Glomerular visceral epithelial cell (primary cell): ENCODE data around the gene DHRSX.
"Not testable (repeated sequence)": the region's sequence is repeated elsewhere in the genome, so short reads cannot be mapped to it uniquely, and the experiment has no call there.

Experiments
- DNase-seq: peaks from one replicate; pipeline ENCODE4 v3.0.0-alpha.2; 2016; ENCODE audit errors: extremely low spot score

DHRSX gene

DNA sequence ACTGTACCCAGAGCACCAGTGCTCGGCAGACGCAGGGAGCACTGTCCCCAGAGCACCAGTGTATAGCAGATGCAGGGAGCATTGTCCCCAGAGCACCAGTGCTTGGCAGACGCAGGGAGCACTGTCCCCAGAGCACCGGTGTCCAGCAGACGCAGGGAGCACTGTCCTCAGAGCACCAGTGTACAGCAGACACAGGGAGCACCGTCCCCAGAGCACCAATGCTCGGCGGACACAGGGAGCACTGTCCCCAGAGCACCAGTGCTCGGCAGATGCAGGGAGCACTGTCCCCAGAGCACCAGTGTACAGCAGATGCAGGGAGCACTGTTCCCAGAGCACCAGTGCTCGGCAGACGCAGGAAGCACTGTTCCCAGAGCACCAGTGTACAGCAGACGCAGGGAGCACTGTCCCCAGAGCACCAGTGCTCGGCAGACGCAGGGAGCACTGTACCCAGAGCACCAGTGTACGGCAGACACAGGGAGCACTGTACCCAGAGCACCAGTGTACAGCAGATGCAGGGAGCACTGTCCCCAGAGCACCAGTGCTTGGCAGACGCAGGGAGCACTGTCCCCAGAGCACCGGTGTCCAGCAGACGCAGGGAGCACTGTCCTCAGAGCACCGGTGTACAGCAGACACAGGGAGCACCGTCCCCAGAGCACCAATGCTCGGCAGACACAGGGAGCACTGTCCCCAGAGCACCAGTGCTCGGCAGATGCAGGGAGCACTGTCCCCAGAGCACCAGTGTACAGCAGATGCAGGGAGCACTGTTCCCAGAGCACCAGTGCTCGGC, 234.9 kb downstream of the DHRSX start:
- not testable (repeated sequence) for DNase-seq

DNA sequence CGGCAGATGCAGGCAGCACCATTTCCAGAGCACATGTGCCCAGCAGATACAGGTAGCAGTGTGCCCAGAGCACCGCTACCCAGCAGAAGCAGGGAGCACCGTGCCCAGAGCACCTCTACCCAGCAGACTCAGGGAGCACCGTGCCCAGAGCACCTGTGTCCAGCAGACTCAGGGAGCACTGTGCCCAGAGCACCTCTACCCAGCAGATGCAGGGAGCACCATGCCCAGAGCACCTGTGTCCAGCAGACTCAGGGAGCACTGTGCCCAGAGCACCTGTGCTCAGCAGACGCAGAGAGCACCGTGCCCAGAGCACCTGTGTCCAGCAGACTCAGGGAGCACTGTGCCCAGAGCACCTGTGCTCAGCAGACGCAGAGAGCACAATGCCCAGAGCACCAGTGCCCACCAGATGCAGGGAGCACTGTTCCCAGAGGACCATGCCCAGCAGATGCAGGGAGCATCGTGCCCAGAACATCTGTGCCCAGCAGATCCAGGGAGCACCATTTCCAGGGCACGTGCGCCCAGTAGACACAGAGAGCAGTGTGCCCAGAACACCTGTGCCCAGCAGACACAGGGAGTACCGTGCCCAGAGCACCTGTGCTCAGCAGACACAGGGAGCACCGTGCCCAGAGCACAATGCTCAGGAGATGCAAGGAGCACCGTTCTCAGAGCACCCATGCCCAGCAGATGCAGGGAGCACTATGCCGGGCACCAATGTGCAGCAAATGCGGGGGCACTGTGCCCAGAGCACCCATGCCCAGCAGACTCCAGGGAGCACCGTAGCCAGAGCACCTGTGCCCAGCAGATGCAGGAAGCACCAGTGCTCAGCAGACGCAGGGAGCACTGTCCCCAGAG, 236.4 kb downstream of the DHRSX start:
- no peak for DNase-seq

DNA sequence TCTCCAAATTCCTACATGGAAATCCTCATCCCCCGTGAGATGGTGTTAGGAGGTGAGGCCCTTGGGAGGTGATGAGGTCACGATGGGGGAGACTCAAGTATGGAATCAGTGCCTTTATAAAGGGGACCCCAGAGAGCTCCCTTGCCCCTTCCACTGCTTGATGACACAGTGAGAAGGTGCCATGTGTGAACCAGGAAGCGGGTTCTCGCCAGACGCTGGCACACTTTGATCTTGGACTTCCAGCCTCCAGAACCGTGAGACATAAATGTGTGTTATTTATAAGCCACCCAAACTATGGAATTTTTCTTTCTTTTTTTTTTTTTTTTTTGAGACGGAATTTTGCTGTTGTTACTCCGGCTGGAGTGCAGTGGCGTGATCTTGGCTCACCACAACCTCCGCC, 237.6 kb downstream of the DHRSX start:
- DNase-seq = no peak

DNA sequence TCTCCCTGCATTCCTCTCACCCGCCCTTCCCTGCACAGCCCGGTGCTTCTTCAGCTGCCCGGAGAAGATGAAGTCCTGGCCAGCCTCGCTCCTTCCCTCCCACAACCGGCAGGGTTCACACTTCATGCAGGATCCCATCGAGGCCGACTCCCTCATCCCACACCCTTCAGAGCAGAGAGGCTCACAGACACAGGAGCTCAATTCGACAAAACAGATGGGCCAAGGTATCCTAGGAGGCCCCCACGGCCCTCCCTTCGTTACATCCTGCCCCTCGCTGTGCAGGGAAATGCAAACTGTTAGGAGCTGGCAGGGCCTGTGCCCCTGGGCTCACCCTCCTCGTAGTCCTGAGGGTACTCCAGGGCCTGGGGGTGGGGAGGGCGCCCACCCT, 238.1 kb downstream of the DHRSX start:
- DNase-seq = no peak

DNA sequence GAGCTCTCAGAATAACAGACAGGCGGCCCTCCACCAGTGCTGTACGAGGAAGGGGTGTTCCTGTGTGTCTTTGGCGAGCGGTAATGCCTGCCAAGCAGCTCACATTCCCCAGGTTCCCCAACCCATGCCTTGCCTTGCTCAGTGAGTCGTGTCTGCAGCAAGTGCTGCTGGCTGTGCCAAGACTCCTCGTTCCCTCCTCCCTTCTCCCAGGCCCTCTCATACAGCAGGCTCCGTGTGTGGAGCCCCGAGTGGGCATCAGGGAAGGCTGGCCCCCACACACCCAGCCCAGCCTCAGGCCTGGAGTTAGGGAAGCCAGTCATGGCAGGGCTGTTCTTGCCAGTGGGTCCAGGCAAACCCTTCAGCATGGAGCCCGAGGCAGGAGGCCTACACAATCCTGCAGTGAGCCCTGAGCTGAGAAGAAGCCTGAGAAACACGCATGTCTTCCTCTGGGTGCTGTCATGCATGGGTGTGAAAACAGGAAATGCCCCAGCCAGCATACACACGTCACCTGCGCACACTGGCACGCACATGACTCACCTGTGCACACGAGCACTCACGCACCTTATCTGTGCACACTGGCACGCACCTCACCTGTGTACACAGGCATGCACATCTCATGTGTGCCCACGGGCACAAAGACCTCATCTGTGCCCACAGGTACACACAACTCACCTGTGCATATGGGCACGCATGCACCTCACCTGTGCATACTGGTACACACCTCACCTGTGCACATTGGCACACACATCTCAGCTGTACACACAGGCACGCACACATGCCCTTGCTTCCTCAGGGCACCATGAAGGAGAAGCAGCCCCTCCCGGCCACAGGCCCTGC, 238.7 kb downstream of the DHRSX start:
- DNase-seq = peak; percentile 69

DNA sequence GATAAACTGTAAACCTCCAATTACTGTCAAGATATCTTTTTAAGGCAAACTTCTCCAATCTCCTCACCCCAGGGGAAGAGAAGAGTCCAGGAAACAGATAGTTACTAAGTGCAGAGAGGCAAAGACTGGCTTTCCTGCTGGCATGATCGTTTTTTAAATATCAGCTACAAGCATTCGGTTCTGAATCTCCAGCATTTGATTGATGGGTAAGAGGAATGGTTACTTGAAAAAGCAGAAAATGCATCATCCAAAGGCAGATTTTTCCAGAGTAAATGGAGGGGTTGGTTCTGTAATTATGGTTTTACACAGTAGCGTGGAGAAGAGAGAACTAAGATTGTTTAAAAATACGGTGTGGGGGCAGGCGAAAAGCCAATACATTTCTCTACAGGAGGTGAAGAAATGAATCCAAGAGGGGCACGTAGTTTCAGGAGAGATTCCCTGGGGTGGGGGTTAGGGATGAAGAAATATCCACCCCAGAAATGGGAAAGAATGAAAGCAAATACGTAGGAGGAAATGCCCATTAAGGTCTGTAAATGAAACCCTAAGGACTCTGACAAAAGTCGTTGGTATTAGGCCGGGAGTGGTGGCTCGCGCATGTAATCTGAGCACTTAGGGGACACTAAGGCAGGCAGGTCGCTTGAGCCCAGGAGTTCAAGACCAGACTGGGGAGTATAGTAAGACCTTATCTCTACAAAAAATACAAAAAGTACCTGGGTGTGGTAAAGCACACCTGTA, 248.3 kb downstream of the DHRSX start:
- DNase-seq = no peak

DNA sequence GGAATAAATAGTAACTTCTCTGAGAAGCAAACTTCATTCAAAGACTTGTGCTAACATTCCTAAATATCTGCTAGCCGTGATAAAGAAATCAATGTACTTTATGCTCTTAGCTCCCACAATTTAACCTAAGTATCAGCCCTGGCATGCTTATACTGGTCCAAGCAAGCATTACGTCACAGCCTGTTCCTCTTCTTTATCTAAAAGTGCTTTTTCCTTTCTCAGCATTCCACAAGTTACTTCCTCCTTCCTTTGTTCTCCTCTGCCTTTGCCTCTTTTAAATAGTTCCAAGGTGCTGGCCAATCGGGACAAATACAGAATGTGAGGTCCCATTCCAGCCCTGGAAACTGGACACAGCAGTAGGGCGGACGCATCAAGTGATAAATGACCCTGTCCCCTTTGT, 249.6 kb downstream of the DHRSX start:
- no peak for DNase-seq

DNA sequence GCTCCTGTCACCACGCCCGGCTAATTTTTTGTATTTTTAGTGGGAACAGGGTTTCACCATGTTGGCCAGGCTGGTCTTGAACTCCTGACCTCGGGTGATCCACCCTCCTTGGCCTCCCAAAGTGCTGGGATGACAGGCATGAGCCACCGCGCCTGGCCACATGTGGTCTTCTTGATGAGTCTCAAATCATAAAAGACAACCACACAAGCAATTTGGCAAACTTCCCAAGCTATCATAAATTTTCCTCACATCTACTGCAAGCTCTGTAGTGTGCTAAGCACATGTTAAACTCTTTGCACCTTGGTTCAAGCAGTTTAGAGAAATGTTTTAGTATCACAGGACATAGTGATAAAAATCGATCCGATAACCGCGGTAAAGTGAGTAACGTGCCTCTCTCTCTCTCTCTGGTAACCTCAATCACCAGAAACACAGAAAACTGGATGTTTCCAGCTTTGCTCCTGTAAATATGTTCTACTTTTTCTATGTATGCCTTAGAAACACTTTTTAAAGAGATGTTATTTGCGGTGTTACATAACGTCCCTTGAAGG, 256.8 kb downstream of the DHRSX start:
- no peak for DNase-seq

DNA sequence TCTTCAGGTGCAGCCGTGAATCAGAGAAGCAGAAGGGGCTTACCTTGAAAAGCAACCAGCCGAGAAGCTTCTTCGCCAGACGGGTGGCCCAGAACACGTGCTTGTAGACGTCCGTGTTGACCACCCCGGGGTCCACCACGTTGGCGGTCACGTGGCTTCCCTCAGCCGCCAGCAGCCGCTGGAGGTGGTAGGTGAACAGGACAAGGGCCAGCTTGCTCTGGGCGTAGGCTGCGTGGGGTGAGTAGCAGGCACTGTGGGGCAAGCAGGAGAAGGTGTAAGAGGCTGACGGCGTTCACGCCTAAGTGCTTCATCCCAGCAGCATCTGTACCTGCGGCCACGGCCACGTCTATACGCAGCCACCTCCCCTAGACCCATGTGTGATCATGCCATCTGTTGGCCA, 257.8 kb downstream of the DHRSX start:
- no peak for DNase-seq

DNA sequence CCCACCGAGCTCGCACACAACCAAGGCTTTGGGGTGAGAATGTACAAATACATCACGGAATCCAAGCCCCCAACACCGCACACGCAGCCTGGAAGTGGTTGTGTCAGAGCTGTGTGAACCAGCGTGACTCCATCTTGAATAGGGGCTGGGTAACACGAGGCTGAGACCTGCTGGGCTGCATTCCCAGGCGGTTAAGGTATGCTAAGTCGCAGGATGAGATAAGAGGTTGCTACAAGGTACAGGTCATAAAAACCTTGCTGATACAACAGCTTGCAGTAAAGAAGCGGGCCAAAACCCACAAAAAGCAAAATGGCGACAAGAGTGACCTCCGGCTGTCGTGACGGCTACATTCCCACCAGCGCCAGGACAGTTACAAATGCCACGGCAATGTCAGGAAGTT, 258.4 kb downstream of the DHRSX start:
- no peak for DNase-seq

DNA sequence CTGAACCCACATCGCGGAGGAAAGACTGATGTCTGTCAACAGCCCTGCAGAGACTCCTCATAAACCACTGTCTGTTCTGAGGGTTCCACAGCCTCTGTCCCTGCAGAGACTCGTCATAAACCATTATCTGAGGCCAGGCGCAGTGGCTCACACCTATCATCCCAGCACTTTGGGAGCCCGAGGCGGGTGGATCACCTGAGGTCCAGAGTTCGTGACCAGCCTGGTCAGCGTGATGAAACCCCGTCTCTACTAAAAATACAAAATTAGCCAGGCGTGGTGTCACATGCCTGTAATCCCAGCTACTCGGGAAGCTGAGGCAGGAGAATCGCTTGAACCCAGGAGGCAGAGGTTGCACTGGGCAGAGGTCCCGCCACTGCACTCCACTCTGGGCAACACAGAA, 259.3 kb downstream of the DHRSX start:
- DNase-seq = not testable (repeated sequence)

DNA sequence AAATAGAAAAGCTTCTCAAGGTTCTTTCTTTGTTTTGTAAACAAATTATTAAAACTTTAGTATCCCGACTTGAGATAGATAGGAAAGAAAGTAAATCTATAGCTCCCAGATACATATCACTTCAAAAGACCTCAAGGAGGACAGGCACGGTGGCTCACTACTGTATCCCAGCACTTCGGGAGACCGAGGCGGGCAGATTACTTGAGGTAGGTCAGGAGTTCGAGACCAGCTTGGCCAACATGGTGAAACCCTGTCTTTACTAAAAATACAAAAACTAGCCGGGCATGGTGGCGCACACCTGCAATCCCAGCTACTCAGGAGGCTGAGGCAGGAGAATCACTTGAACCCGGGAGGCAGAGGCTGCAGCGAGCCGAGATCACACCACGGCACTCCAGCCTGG, 260.0 kb downstream of the DHRSX start:
- DNase-seq = not testable (repeated sequence)

DNA sequence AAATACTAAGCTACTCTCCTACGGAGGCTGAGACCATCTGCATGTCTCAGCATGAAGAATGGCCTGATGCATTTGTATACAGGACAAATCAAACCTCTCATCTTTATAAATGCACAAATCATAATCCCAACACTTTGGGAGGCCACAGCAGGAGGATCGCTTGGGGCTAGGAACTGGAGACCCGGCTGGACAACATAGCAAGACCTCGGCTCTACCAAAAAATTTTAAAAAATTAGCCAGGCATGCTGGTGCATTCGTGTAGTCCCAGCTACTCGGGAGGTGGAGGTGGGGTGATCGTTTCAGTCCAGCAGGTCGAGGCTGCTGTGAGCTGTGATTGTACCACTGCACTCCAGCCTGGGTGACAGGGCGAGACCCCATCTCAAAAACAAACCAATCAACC, 262.8 kb downstream of the DHRSX start:
- DNase-seq = no peak

DNA sequence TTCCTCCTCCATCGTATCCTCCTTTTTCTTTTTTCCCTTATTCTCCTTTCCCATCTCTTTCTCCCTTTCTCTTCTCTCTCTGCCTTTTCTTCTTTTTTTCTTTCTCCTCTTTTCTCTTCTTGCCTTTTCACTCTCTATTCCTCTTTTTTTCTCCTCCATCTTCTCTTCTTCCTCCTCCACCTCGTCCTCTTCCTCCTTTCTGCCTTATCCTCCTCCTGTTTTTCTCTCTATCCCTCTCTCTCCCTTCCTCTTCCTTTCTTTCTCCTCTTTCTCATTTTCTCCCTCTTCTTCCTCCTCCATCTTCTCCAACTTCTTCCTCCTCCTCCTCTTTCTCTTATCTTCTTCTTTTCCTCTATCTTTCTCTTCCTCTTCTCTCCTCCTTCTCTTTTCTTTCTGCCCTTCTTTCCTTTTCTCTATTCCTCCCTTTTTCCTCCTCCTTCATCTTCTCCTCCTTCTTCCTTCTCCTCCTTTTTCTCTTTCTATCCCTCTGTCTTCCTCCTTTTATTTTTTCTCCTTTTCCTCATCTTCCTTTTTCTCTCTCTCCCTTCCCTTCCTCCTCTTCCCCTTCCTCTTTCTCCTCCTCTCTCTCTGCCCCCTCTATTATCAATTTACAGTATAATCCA, 269.1 kb downstream of the DHRSX start:
- no peak for DNase-seq

DNA sequence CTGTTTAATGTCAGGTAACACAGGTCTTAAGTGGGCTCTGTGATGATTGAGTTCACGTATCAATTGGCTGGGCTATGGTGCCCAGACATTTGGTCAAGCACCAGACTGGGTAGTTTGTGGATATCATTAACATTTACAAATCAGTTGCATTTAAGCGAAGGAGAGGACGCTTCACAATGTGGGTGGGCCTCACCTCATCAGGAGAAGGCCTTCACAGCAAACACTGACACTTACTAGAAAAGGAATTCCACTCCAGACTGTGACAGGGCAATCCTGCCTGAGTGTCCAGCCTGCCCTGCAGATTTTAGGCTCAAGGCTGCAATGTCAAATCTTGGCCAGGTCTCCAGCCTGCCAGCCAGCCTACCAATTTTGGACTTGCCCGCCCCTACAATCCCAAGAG, 270.3 kb downstream of the DHRSX start:
- DNase-seq = no peak

DNA sequence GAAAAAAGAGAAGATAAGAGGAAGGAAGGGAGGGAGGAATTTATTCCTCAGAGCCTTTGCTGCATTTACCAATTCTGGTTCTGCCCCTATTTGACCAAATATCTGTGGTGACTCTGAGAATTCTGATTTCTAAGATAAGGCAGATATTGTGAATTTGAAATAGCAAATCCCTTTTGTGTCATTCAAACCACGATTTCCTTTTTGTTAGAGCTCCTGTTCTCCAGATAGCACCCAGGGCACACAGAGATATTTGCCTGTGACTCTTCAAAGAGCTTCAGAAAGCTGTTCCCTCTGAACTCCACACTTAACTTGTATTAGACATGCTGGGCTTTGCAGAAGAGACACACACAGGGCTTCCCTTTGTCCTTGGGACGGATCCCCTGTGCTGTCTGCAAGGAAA, 272.2 kb downstream of the DHRSX start:
- DNase-seq = no peak

DNA sequence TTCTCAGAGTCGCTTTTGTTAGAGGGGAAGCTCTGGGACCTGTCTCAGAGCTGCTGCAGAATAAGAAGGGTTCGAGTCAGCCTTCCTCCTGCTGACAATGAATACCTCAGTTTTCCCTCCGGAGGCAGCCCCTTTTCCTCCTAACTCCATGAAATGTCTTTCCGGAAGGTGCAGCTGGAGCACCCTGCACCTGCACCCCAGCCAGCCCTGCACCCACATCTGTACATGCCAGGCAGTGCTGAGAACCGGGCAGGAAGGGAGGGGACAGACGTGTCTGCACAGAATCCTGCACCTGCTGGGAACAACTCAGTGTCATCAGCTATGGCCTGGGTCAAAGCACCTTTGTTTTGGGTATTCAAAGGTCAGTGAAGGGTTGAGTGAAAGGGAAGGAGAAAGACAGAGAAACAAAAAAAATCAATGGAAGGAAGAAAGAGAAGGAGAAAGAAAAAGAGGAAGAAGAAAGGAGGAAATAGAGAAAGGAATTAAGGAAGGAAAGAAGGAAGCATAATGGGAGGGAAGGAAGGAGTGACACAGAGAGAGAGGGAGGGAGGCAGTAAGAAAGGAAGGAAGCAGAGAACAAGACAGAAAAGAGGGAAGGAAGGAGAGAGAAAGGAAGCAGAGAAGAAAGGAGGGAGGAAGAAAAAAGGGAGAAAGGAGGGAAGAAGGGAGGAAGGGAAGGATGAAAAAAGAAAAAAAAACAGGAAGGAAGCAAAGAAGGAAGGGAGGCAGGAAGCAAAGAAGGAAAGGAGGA, 273.7 kb downstream of the DHRSX start:
- DNase-seq = no peak

DNA sequence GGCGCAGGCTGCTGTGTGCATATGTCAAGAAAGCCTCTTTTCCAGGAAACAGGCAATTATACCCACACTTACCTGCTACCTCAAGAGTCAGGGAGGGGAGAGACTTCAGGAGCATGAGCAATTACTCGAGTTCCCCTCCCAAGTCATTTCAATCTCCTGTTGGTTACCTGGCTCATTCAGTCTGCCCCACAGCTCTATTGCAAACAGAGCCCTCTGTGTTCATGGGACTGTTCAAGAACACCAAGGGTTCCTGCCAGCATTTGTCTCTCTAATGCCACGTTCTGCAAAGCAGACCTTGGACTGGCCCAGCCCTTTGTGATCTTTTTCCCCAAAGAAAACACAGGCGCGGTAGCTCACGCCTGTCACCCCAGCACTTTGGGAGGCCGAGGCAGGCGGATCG, 274.6 kb downstream of the DHRSX start:
- no peak for DNase-seq

DNA sequence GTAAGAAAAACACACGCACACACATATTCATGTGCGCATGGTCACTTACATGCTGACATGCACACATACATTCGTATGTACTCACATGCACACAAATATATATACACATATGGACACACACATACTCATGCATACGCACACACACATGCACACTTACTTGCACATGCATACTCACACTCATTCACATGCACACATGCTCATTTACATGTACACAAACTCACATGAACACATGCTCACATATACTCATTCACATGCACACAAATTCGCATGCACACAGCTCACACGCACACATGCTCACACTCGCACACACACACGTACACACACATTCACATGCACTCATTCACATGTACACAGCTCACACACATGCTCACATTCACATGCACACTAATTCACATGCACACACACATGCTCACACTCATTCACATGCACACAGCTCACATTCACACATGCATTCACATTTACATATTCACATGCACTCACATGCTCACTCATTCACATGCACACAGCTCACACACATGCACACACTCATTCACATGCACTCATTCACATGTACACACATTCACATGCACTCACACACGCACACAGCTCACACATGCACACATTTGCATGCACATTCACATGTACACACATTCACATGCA, 276.1 kb downstream of the DHRSX start:
- DNase-seq = no peak

DNA sequence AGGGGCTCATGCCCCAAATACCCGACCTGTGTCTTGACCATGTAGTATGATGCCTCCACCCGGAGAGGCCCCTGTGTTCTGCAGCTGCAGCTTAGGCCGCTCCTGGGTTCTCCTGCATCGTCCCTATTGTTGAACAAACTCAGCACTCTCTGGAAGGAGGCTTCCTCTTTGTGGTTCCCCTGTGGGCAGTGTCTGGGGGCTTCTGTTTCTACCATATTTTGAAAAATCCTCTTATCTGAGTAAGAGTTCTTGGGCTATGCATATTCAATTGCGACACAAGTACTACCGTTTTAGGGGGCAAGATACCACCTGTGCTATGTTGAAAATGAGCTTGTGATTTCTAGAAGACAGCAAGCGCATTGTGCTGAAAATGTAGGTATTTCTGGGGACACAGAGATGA, 276.6 kb downstream of the DHRSX start:
- DNase-seq = no peak
